GM21619 (cell line): ENCODE measurements around the gene TEAD2.

Source experiments
- ATAC-seq: cut with Tn5 transposase; IDR thresholded peaks from one replicate; pipeline ENCODE4 v1.9.1; 2021; ENCODE audit not compliant: unreplicated experiment

Gene TEAD2

GRCh38 chr19:49362048-49362928, at the start of gene TEAD2:
Gene TEAD2 (minus strand): TSS chr19:49362416. CDS start chr19:49360075, 2,341 bp downstream.
- ATAC-seq, result no peak

DNA sequence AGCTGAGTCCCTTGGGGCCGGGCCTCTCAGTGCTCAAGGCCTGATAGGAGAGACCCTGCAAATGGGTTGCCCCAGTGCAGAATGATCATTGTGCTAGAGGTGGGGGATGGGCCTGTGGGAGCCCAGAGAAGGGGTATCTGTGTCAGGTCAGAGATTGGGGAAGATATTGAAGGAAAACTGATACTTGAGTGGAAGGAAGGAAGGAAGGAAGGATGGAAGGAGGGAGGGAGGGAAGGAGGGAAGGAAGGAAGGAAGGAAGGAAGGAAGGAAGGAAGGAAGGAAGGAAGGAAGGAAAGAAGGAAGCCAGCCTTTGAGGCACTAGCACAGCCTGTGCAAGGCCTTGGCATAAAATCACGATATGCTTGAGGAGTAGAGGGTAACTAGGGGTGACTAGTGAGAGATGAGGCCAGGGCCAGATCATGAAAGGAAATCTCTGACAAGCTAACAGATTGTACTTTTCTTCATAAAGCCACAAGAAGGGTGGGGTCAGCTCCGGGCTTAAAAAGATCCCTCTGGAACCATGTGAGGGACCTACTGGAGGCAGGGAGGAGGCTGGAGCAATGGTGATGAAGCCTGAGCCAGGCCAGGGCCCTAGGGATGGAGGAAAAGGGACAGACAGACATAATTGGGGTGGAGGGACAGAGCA, 49.6 kb upstream of the TEAD2 start:
- no peak for ATAC-seq

DNA sequence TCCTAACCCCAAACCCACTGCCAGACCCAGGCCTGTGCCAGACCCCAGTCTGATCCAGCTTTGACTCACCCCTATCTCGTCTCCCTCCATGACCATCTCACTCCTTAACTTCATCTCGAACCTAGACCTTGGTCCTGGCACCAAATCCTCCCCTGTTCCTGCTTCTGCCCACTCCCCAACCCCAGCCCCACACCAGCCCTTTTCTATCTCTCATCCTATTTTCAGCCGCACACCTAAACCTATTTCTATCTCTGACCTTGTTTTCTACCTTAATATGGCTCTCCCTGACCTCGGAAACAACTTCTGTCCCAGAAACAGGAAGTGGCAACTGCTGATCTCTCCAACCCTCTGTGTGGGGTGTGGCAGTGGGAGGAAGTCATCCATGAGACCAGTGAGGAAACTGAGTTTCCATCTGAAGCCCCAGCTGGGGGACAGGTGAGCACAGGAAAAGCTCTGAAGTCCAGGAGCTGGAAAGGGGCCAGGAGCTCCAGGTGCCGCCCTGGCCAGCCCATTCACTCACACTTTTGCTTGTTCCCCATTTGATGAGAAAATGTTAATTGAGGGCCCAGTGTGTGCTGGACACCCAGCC, 47.3 kb upstream of the TEAD2 start:
- ATAC-seq, result no peak

DNA sequence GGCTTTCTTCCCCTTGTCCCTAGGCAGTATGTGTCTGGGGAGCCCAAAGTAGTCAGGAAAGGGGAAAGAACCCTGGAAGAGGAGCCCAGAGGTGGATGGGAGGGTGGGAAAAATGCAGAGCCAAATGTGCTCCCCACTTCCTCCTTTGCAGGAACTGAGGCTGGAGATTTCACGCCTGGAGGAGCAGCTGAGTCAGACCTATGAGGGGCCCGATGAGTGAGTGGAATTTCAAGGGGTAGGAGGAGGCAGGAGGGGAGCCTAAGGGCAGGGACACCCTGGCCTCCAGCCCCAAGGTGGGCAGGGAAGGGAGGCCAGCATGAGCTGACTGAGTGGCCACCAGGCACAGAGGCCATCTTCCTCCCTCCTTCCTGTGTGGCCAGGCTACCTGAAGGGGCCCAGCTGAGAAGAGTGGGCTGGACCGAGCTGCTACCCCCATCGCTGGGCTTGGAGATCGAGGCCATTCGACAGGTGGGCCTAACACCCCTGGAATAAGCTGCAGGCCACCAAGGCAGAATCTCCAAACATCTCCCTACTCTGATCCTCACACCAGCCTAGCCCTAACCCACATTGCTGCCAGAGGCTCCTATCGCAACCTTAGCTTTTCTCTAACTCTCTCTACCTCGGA, 46.7 kb upstream of the TEAD2 start:
- no peak for ATAC-seq

DNA sequence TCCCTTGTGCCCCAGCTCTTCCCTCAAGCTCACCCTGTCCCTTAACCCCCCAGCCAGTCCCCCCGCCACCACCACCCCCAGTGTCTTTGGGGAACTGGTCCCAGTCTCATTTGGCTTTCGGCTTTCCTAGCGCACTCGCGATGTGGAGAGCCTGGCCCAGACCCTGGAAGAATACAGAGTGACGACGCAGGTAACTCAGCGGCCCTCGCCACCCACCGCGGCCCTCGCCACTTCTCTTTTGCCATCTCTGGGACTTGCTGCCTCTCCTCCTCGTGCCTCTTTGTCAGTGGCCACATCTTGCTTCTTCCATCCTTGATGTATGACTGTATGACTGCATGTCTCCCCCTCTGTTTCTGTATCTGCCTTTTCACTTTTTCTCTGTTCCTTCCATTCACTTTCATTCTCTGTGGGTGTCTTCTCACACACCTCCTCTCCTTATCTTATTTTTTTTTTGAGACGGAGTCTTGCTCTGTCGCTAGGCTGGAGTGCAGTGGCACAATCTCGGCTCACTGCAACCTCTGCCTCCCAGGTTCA, 45.3 kb upstream of the TEAD2 start:
- ATAC-seq, result no peak

- no peak for ATAC-seq
Measured at GRCh38 chr19:49407079-49407478, 44.9 kb upstream of the TEAD2 start.

GRCh38 chr19:49403404-49404187, 41.4 kb upstream of the TEAD2 start:
- ATAC-seq, result no peak

- ATAC-seq, result no peak
Measured at GRCh38 chr19:49400029-49400428, 37.8 kb upstream of the TEAD2 start.

DNA sequence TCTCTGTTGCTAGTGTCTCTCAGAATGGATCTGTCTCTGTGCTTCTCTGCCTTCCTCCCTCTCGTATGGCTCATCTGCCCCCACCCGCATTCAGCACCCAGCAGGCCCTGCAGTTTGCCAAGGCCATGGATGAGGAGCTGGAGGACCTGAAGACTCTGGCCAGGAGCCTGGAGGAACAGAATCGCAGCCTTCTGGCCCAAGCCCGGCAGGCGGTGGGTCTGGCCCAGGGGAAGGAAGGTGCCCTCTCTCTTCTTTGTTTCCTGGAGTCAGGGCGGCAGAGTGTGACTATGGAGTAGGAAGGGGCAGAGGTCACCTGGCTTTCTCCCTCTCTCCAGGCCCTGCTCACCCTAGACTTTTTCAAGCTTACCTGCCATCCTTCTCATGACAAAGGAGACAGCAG, 36.7 kb upstream of the TEAD2 start:
- ATAC-seq, result no peak

GRCh38 chr19:49398001-49398615, 35.9 kb upstream of the TEAD2 start:
- ATAC-seq, result no peak

DNA sequence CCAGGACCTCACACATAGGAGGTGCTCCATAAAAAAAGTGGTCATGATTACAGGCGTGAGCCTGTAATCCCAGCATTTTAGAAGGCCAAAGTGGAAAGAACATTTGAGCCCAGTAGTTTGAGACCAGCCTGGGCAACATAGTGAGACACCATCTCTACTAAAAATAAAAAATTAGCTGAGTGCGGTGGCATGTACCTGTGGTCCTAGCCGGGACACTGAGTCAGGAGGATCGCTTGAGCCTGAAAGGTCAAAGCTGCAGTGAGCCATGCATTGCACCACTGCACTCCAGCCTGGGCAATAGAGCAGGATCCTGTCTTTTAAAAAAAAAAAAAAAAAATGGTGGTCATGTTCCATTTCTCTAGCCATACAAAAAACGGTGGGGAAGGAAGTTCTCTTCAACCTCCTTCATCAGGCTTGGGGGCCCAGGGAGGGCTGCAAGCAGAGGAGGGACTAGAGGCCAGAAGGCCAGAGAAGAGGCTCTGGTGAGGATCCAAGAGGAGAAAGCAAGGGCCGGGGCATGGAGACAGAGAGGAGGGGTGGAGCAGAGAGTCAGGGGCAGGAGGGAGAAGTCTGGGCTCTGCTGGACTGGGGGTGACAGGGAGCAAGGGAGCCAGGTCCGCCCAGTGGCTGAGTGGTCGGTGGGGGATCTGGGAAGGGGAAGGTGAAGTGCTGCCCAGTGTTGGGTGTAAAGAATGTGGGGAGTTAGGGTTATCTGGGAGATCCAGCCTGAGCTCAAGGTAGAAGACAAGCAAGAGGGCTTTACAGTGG, 34.7 kb upstream of the TEAD2 start:
- no peak for ATAC-seq

GRCh38 chr19:49395581-49396407, 33.6 kb upstream of the TEAD2 start:
- ATAC-seq, result no peak

GRCh38 chr19:49393881-49394280, 31.7 kb upstream of the TEAD2 start:
- no peak for ATAC-seq

GRCh38 chr19:49391581-49392399, 29.6 kb upstream of the TEAD2 start:
- no peak for ATAC-seq

- no peak for ATAC-seq
Measured at GRCh38 chr19:49390929-49391359, 28.7 kb upstream of the TEAD2 start.

DNA sequence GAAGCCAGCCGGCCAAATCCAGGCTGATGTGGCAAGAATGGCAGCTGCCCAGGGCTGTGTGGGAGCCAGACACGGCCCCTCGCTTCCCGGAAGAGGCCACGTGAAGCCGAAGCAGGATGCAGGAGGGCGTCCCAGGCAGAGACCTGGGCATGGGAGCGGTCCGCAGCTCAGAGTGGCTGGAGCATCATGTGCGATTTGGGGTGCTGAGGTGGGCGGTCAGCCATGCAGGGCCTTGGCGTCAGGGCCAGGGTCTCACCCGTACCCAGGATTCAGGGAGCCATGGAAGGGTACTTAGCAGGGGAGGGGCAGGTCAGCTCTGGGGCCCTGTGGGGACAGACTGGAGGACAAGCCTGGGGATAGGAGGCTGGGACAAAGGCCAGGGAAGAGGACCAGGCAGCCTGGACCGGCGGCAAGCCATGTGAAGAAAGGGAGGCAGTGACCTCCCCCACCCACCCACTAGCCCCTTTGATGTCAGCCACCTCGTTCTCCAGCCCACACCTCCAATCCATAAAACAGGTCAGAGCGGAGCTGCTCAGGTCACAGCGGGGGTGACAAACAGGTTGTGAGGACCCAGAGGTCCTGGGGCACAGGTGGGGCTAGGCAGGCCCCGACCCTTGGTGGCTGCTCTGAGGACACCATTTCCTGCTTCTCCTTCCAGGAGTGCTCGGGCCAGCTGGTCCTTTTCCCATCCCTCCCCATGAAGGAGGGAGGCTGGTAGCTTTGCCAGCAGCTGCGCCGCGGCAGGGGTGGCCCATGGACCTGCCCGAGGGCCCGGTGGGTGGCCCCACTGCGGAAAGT, 28.1 kb upstream of the TEAD2 start:
- no peak for ATAC-seq

DNA sequence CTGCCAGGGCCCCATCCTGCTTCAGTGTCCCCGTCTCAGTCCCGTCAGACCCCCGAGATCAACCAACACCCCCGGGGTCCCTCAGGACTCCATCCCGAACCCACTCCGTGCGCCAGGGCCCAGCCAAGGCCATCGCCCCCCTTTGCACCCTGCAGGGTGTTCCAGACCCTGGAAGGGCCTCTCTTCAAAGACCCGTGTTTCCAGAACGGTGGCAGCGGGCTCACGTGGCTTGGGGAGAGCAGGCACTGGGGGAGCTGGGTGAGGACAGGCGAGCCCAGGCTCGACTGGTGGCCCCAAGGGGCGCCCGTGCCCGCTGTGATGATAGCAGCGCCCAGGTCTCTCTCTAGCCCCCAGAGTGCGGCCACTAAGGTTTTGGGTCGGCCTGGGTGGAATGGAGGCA, 27.2 kb upstream of the TEAD2 start:
- ATAC-seq, result no peak
